GM23338 (cell line): ENCODE data around the gene NLRP1. TPM values are rescaled to one million over a fixed set of nuclear protein-coding genes. Genes with fewer than 3 reads are reported as not detected.

ENCODE experiments used
- ATAC-seq: fragments of 200-7000 bp; cut with Tn5 transposase; 3 replicates; pipeline ENCODE4 v1.9.1; 2020
- DNase-seq: peaks from one replicate; pipeline ENCODE4 v3.0.0-alpha.2; 2015; ENCODE audit warnings: low spot score
- H2AFZ ChIP-seq: fragments of 200-600 bp; sonication (generic); 2 replicates; pipeline ENCODE4 v1.8.0; 2016; ENCODE audit warnings: antibody characterized with exemption, mild to moderate bottlenecking, moderate library complexity
- H3F3A ChIP-seq: fragments of 200-600 bp; sonication (generic); replicated peaks from 2 replicates; pipeline ENCODE4 v1.8.0; 2017; ENCODE audit warnings: antibody characterized with exemption, mixed run types, low read depth
- H3K27ac ChIP-seq: fragments of 200-600 bp; sonication (generic); 2 replicates; pipeline ENCODE4 v1.6.1; 2016; ENCODE audit warnings: low read depth
- H3K27me3 ChIP-seq: fragments of 200-600 bp; sonication (generic); 2 replicates; pipeline ENCODE4 v1.8.0; 2016; ENCODE audit warnings: mild to moderate bottlenecking, mixed run types, moderate library complexity; ENCODE audit not compliant: insufficient read depth
- H3K36me3 ChIP-seq: fragments of 200-600 bp; sonication (generic); 2 replicates; pipeline ENCODE4 v1.8.0; 2016; ENCODE audit warnings: mild to moderate bottlenecking; ENCODE audit not compliant: insufficient read depth
- H3K4me1 ChIP-seq: fragments of 200-600 bp; sonication (generic); 2 replicates; pipeline ENCODE4 v1.8.0; 2016; ENCODE audit warnings: mild to moderate bottlenecking, moderate library complexity; ENCODE audit not compliant: insufficient read depth
- H3K4me2 ChIP-seq: fragments of 200-600 bp; sonication (generic); 2 replicates; pipeline ENCODE4 v1.7.1; 2017; ENCODE audit warnings: mixed run types
- H3K4me3 ChIP-seq: fragments of 200-600 bp; sonication (generic); 2 replicates; pipeline ENCODE4 v1.6.1; 2016; ENCODE audit warnings: mixed run types
- H3K79me2 ChIP-seq: fragments of 200-600 bp; sonication (generic); replicated peaks from 2 replicates; pipeline ENCODE4 v1.8.0; 2017; ENCODE audit warnings: mild to moderate bottlenecking; ENCODE audit not compliant: insufficient read depth
- H3K9me2 ChIP-seq: fragments of 200-600 bp; sonication (generic); 2 replicates; pipeline ENCODE4 v1.8.0; 2017; ENCODE audit not compliant: insufficient read depth
- H4K20me1 ChIP-seq: fragments of 200-600 bp; sonication (generic); replicated peaks from 2 replicates; pipeline ENCODE4 v1.8.0; 2017; ENCODE audit warnings: mild to moderate bottlenecking; ENCODE audit not compliant: insufficient read depth
- H3K27ac Mint-ChIP-seq: 2 replicates; pipeline ENCODE4 v1.8.0; 2020; ENCODE audit warnings: inconsistent platforms, mild to moderate bottlenecking, moderate library complexity, mixed read lengths
- H3K27me3 Mint-ChIP-seq: 3 replicates; pipeline ENCODE4 v1.8.0; 2022; ENCODE audit warnings: low read depth, mild to moderate bottlenecking, moderate library complexity, mixed read lengths, inconsistent platforms; ENCODE audit not compliant: insufficient read depth, poor library complexity
- H3K36me3 Mint-ChIP-seq: 3 replicates; pipeline ENCODE4 v1.8.0; 2021; ENCODE audit warnings: low read depth, mild to moderate bottlenecking, inconsistent platforms, moderate library complexity, mixed read lengths
- H3K4me1 Mint-ChIP-seq: 3 replicates; pipeline ENCODE4 v1.8.0; 2020; ENCODE audit warnings: mild to moderate bottlenecking, inconsistent platforms, mixed read lengths
- H3K4me3 Mint-ChIP-seq: 3 replicates; pipeline ENCODE4 v1.8.0; 2021; ENCODE audit warnings: moderate library complexity, mild to moderate bottlenecking, inconsistent platforms, mixed read lengths
- H3K9me3 Mint-ChIP-seq: 3 replicates; pipeline ENCODE4 v1.8.0; 2020; ENCODE audit warnings: moderate library complexity, mild to moderate bottlenecking, inconsistent platforms, mixed read lengths
- CREB1 ChIP-seq: fragments of 250-450 bp; sonication (Bioruptor Pico); IDR thresholded peaks from 2 replicates; pipeline ENCODE4 v1.5.0; 2020; ENCODE audit warnings: low read depth, mild to moderate bottlenecking, moderate library complexity
- EZH2 ChIP-seq: fragments of 200-600 bp; sonication (generic); IDR thresholded peaks from one replicate; pipeline ENCODE4 v1.8.0; 2017; ENCODE audit warnings: antibody characterized with exemption, mild to moderate bottlenecking, low read depth; ENCODE audit not compliant: unreplicated experiment
- EZH2phosphoT487 ChIP-seq: fragments of 200-600 bp; sonication (generic); IDR thresholded peaks from one replicate; pipeline ENCODE4 v1.8.1; 2018; ENCODE audit warnings: antibody characterized with exemption; ENCODE audit not compliant: unreplicated experiment
- JUNB ChIP-seq: IDR thresholded peaks from one replicate; pipeline ENCODE4 v1.6.1; 2016; ENCODE audit warnings: antibody characterized with exemption; ENCODE audit not compliant: unreplicated experiment
- NANOG ChIP-seq: IDR thresholded peaks from 2 replicates; pipeline ENCODE4 v1.6.1; 2016; ENCODE audit warnings: antibody characterized with exemption, borderline replicate concordance
- POLR2AphosphoS5 ChIP-seq: IDR thresholded peaks from 2 replicates; pipeline ENCODE4 v1.6.1; 2016; ENCODE audit warnings: antibody characterized with exemption, low read depth
- STAT1 ChIP-seq: IDR thresholded peaks from one replicate; pipeline ENCODE4 v1.6.1; 2016; ENCODE audit warnings: antibody characterized with exemption; ENCODE audit not compliant: unreplicated experiment
- ZNF114 ChIP-seq: fragments of 250-450 bp; sonication (Bioruptor Pico); IDR thresholded peaks from 2 replicates; pipeline ENCODE4 v1.5.0; 2020; ENCODE audit warnings: mild to moderate bottlenecking, moderate library complexity
- ZNF331 ChIP-seq: fragments of 250-450 bp; sonication (Bioruptor Pico); IDR thresholded peaks from 2 replicates; pipeline ENCODE4 v1.5.0; 2020; ENCODE audit warnings: low read depth, mild to moderate bottlenecking, moderate library complexity
- polyA plus RNA-seq: library from polyadenylated mRNA; unstranded; fragments of >200 nt; fragmentation: Nextera tagmentation; extraction: Ambion mirVana; gene quantifications from 2 replicates; pipeline ENCODE4 v1.2.1, GENCODE V29; 2016
- total RNA-seq: library from RNA; depleted of rRNA; stranded (reverse); fragments of >200 nt; shearing (Covaris generic); gene quantifications from 2 replicates; pipeline ENCODE4 v1.2.3, GENCODE V29; 2014
- TF ChIP-seq, protein P1 (sequence below): IDR thresholded peaks from 2 replicates; pipeline ENCODE4 v1.6.1; 2016; ENCODE audit warnings: antibody characterized with exemption
- TF ChIP-seq, protein P2 (sequence below): IDR thresholded peaks from one replicate; pipeline ENCODE4 v1.6.1; 2018; ENCODE audit warnings: antibody characterized with exemption; ENCODE audit not compliant: unreplicated experiment
- TF ChIP-seq, protein P3 (sequence below): fragments of 250-450 bp; sonication (Bioruptor Pico); IDR thresholded peaks from 2 replicates; pipeline ENCODE4 v1.5.0; 2020; ENCODE audit warnings: mild to moderate bottlenecking, moderate library complexity
- TF ChIP-seq, protein P4 (sequence below), 2 experiments: fragments of 200-600 bp in 1 of 2; sonication (generic) in 1 of 2; conservative IDR thresholded peaks; 2 replicates each; pipeline versions ENCODE4 v1.5.1 to v1.6.1; 2016 to 2017; ENCODE audit warnings: antibody characterized with exemption in 2 of 2, low read depth in 2 of 2, mild to moderate bottlenecking in 2 of 2, moderate library complexity in 1 of 2

The NLRP1 gene
- total and polyA plus RNA-seq, 2 experiments from 2014 or later, result 7.6 to 16.2 TPM

DNA sequence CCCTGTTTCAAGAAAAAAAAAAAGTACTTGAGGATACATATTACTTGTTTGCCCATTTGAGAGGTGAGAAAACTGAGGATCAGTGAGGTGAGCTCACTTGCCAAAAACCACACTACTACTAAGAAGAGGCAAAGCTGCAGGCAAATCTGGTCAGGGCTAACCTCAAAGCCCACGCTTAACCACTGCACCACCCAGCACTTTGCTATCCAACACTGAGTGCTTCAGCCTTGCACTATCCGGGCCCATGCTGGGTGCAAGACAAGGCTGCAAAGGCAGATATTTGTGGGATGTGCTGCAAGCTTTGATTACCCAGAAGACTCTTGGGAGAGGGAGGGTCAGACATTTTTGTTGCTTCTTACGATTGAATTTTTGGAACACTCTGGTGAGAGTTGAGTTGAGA is 23.6 kb upstream of the NLRP1 start:
- DNase-seq, result no peak
- H3F3A ChIP-seq, result no peaks in the 10 kb centered on the region
- no peaks in the 10 kb centered on the region for H3K79me2 ChIP-seq
- no peak overlapping the region for H3K27ac Mint-ChIP-seq
- H4K20me1 ChIP-seq, result no peaks in the 10 kb centered on the region
- H2AFZ ChIP-seq, result no peak overlapping the region
- peaks cover 2% of the 10 kb centered on the region; the same call in 1 of the 3 replicates for H3K9me3 Mint-ChIP-seq
- peaks cover 2% of the 10 kb centered on the region for H3K27me3 Mint-ChIP-seq
- H3K4me1 Mint-ChIP-seq, result no peaks in the 10 kb centered on the region
- ATAC-seq, result no peak
- no peak overlapping the region for H3K4me2 ChIP-seq
- TF ChIP-seq, protein P1, sequence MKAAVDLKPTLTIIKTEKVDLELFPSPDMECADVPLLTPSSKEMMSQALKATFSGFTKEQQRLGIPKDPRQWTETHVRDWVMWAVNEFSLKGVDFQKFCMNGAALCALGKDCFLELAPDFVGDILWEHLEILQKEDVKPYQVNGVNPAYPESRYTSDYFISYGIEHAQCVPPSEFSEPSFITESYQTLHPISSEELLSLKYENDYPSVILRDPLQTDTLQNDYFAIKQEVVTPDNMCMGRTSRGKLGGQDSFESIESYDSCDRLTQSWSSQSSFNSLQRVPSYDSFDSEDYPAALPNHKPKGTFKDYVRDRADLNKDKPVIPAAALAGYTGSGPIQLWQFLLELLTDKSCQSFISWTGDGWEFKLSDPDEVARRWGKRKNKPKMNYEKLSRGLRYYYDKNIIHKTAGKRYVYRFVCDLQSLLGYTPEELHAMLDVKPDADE, result no peak
- TF ChIP-seq EZH2 (no peak), POLR2AphosphoS5 (no peak), NANOG (no peak), ZNF114 (no peak), JUNB (no peak), EZH2phosphoT487 (no peak), STAT1 (no peak), ZNF331 (CRISPR knock-in tag) (no peak), CREB1 (CRISPR knock-in tag) (no peak)
- TF ChIP-seq, protein P2, sequence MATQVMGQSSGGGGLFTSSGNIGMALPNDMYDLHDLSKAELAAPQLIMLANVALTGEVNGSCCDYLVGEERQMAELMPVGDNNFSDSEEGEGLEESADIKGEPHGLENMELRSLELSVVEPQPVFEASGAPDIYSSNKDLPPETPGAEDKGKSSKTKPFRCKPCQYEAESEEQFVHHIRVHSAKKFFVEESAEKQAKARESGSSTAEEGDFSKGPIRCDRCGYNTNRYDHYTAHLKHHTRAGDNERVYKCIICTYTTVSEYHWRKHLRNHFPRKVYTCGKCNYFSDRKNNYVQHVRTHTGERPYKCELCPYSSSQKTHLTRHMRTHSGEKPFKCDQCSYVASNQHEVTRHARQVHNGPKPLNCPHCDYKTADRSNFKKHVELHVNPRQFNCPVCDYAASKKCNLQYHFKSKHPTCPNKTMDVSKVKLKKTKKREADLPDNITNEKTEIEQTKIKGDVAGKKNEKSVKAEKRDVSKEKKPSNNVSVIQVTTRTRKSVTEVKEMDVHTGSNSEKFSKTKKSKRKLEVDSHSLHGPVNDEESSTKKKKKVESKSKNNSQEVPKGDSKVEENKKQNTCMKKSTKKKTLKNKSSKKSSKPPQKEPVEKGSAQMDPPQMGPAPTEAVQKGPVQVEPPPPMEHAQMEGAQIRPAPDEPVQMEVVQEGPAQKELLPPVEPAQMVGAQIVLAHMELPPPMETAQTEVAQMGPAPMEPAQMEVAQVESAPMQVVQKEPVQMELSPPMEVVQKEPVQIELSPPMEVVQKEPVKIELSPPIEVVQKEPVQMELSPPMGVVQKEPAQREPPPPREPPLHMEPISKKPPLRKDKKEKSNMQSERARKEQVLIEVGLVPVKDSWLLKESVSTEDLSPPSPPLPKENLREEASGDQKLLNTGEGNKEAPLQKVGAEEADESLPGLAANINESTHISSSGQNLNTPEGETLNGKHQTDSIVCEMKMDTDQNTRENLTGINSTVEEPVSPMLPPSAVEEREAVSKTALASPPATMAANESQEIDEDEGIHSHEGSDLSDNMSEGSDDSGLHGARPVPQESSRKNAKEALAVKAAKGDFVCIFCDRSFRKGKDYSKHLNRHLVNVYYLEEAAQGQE, result no peak
- TF ChIP-seq, protein P3, sequence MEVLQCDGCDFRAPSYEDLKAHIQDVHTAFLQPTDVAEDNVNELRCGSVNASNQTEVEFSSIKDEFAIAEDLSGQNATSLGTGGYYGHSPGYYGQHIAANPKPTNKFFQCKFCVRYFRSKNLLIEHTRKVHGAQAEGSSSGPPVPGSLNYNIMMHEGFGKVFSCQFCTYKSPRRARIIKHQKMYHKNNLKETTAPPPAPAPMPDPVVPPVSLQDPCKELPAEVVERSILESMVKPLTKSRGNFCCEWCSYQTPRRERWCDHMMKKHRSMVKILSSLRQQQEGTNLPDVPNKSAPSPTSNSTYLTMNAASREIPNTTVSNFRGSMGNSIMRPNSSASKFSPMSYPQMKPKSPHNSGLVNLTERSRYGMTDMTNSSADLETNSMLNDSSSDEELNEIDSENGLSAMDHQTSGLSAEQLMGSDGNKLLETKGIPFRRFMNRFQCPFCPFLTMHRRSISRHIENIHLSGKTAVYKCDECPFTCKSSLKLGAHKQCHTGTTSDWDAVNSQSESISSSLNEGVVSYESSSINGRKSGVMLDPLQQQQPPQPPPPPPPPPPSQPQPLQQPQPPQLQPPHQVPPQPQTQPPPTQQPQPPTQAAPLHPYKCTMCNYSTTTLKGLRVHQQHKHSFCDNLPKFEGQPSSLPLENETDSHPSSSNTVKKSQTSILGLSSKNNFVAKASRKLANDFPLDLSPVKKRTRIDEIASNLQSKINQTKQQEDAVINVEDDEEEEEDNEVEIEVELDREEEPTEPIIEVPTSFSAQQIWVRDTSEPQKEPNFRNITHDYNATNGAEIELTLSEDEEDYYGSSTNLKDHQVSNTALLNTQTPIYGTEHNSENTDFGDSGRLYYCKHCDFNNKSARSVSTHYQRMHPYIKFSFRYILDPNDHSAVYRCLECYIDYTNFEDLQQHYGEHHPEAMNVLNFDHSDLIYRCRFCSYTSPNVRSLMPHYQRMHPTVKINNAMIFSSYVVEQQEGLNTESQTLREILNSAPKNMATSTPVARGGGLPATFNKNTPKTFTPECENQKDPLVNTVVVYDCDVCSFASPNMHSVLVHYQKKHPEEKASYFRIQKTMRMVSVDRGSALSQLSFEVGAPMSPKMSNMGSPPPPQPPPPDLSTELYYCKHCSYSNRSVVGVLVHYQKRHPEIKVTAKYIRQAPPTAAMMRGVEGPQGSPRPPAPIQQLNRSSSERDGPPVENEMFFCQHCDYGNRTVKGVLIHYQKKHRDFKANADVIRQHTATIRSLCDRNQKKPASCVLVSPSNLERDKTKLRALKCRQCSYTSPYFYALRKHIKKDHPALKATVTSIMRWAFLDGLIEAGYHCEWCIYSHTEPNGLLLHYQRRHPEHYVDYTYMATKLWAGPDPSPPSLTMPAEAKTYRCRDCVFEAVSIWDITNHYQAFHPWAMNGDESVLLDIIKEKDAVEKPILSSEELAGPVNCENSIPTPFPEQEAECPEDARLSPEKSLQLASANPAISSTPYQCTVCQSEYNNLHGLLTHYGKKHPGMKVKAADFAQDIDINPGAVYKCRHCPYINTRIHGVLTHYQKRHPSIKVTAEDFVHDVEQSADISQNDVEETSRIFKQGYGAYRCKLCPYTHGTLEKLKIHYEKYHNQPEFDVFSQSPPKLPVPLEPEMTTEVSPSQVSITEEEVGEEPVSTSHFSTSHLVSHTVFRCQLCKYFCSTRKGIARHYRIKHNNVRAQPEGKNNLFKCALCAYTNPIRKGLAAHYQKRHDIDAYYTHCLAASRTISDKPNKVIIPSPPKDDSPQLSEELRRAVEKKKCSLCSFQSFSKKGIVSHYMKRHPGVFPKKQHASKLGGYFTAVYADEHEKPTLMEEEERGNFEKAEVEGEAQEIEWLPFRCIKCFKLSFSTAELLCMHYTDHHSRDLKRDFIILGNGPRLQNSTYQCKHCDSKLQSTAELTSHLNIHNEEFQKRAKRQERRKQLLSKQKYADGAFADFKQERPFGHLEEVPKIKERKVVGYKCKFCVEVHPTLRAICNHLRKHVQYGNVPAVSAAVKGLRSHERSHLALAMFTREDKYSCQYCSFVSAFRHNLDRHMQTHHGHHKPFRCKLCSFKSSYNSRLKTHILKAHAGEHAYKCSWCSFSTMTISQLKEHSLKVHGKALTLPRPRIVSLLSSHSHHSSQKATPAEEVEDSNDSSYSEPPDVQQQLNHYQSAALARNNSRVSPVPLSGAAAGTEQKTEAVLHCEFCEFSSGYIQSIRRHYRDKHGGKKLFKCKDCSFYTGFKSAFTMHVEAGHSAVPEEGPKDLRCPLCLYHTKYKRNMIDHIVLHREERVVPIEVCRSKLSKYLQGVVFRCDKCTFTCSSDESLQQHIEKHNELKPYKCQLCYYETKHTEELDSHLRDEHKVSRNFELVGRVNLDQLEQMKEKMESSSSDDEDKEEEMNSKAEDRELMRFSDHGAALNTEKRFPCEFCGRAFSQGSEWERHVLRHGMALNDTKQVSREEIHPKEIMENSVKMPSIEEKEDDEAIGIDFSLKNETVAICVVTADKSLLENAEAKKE (CRISPR knock-in tag), result no peak
- TF ChIP-seq, protein P4, sequence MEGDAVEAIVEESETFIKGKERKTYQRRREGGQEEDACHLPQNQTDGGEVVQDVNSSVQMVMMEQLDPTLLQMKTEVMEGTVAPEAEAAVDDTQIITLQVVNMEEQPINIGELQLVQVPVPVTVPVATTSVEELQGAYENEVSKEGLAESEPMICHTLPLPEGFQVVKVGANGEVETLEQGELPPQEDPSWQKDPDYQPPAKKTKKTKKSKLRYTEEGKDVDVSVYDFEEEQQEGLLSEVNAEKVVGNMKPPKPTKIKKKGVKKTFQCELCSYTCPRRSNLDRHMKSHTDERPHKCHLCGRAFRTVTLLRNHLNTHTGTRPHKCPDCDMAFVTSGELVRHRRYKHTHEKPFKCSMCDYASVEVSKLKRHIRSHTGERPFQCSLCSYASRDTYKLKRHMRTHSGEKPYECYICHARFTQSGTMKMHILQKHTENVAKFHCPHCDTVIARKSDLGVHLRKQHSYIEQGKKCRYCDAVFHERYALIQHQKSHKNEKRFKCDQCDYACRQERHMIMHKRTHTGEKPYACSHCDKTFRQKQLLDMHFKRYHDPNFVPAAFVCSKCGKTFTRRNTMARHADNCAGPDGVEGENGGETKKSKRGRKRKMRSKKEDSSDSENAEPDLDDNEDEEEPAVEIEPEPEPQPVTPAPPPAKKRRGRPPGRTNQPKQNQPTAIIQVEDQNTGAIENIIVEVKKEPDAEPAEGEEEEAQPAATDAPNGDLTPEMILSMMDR (conservative IDR thresholded peaks at IDR 0.05; ENCODE audit: low read depth in 2 of 2), result no peak
- H3K27ac ChIP-seq, result no peak overlapping the region
- no peak overlapping the region for H3K4me3 Mint-ChIP-seq
- no peaks in the 10 kb centered on the region for H3K9me2 ChIP-seq
- no peaks in the 10 kb centered on the region for H3K36me3 ChIP-seq
- no peak overlapping the region for H3K4me3 ChIP-seq
- H3K36me3 Mint-ChIP-seq, result no peaks in the 10 kb centered on the region
- no peaks in the 10 kb centered on the region for H3K4me1 ChIP-seq
- H3K27me3 ChIP-seq, result no peaks in the 10 kb centered on the region
